ENCODE results near the gene UBASH3A. TPM values are rescaled to one million over a fixed set of nuclear protein-coding genes. Genes with fewer than 3 reads are reported as not detected.
A peak's percentile ranks its signal among the peaks of the same experiment; 100 is the strongest.

UBASH3A gene
- total RNA-seq, 4 donors from 2014 or later: 3.9 to 14.0 (median 5.3) TPM

DNA sequence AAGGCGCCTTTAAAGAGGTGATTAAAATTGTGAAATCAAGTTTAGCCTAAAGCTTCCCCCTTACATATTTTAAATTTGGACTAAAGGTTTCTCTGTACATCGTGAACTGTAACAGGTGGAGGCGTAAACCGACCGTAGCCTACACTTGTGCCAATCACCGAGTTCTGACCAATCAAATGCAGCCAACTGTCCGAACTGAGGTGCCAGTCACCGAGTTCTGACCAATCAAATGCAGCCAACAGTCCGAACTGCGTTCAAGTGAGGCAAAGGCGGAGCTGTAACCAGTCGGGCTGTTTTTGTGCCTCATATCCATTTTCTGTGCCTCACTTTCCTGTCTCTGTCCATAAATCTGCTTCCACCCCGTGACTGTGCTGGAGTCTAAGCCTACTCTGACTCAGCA, 44.8 kb upstream of the UBASH3A start:
- peak in 1 of 3 donors; percentile 20 for DNase-seq
- Histone ChIP-seq H3K4me3 (no peak overlapping the region), H3K4me1 (no peaks in the 10 kb centered on the region), H3K27ac (no peak overlapping the region), H3K36me3 (no peaks in the 10 kb centered on the region), H3K9me3 (peaks cover 0 to 5% (median 0%) of the 10 kb centered on the region in 4 donors), H3K27me3 (no peaks in the 10 kb centered on the region)
- no peak for TF ChIP-seq POLR2A (IDR thresholded peaks at IDR 0.05)
- TF ChIP-seq, protein P1, sequence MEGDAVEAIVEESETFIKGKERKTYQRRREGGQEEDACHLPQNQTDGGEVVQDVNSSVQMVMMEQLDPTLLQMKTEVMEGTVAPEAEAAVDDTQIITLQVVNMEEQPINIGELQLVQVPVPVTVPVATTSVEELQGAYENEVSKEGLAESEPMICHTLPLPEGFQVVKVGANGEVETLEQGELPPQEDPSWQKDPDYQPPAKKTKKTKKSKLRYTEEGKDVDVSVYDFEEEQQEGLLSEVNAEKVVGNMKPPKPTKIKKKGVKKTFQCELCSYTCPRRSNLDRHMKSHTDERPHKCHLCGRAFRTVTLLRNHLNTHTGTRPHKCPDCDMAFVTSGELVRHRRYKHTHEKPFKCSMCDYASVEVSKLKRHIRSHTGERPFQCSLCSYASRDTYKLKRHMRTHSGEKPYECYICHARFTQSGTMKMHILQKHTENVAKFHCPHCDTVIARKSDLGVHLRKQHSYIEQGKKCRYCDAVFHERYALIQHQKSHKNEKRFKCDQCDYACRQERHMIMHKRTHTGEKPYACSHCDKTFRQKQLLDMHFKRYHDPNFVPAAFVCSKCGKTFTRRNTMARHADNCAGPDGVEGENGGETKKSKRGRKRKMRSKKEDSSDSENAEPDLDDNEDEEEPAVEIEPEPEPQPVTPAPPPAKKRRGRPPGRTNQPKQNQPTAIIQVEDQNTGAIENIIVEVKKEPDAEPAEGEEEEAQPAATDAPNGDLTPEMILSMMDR (IDR thresholded peaks at IDR 0.05): no peak

DNA sequence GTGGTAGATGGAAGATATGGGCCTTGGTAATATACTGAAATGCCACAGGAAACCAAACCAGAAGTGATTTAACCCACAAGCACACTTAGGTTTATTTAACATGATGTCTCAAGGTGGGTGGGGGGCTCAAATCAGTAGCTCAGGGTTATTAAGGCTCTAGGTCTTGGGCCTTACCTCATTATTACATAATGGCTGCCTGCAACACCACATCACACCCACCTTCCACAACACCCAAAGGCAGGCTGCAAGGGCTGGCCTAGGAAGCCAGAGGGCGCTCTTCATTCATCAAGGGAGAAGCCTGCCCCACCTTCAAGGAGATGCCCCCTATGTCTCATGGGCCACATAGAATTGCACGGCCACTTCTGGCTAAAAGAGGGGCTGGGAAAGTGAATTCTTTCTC, 43.4 kb upstream of the UBASH3A start:
- DNase-seq: peak in 1 of 3 donors; percentile 26
- Histone ChIP-seq H3K36me3 (no peaks in the 10 kb centered on the region), H3K4me1 (no peaks in the 10 kb centered on the region), H3K9me3 (peaks cover 0 to 5% (median 0%) of the 10 kb centered on the region in 4 donors), H3K27me3 (no peaks in the 10 kb centered on the region), H3K4me3 (no peak overlapping the region), H3K27ac (no peak overlapping the region)
- TF ChIP-seq POLR2A (IDR thresholded peaks at IDR 0.05): no peak
- TF ChIP-seq, protein P1 (IDR thresholded peaks at IDR 0.05): peak in 2 of 6 experiments; percentile 9 to 15

DNA sequence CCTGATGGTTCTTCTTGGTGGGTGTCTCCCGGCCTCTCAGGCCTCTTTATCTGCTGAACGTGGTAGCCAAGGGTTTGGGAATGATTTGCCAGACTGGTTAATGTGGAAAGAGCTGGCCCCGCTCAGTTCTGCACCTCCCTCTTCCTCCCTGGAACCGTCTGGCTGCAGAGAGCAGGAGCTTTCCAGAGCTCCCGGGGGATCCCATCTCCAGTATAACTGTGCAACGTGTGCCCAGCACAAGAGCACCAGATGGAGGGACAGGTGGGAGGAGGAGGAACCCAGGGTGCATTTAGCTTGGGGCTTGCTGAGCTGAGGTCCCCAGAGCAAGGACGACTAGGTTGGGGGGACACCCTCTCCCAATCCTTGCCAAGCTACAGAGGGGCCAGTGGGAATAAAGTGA, 42.4 kb upstream of the UBASH3A start:
- Histone ChIP-seq H3K4me1 (no peaks in the 10 kb centered on the region), H3K27me3 (no peaks in the 10 kb centered on the region)
- DNase-seq: peak in 1 of 3 donors; percentile 31

DNA sequence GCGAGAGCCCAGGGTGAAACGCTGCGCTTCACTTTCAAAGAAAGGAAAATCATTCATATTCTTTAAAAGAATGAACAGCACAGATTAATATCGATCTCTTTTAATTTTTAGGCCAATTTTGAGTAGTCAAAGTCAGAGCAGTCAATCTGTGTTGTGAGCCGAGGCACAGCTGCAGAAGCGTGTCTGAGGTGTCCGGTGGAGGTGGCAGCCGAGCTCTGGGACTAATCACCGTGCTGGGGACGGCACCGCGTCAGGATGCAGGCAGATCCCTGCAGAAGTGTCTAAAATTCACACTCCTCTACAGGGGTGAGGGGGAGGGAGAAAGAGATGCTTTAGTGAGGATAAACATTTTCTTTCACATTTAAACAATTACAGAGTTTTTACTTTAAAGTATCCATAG, 41.5 kb upstream of the UBASH3A start:
- no peaks in the 10 kb centered on the region for H3K27me3 ChIP-seq
- peaks cover 0 to 5% (median 0%) of the 10 kb centered on the region in 4 donors for H3K9me3 ChIP-seq
- no peak for DNase-seq

More for the DNA sequence above, 42.4 kb upstream of the UBASH3A start:
- no peak overlapping the region for H3K4me3 ChIP-seq
- H3K27ac ChIP-seq: no peak overlapping the region
- TF ChIP-seq, protein P1 (IDR thresholded peaks at IDR 0.05): no peak
- no peak for TF ChIP-seq POLR2A (IDR thresholded peaks at IDR 0.05)
- no peaks in the 10 kb centered on the region for H3K36me3 ChIP-seq
- H3K9me3 ChIP-seq: peaks cover 0 to 5% (median 0%) of the 10 kb centered on the region in 4 donors

DNA sequence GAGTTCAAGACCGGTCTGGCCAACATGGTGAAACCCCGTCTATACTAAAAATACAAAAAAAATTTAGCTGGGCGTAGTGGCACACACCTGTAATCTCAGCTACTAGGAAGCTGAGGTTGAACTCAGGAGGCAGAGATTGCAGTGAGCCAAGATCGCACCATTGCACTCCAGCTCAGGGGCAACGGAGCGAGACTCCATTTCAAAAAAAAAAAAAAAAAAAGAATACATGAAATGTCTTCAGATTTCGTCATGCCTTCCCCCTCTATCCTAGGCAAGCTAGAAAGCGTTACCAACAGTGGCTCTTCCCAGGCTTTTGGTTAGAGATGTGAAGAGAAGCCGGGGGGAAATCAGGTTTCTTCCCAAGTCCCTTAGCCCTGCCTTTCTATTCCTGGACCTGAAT, 41.0 kb upstream of the UBASH3A start:
- Histone ChIP-seq H3K4me3 (no peak overlapping the region), H3K27ac (no peak overlapping the region), H3K4me1 (no peaks in the 10 kb centered on the region), H3K27me3 (no peaks in the 10 kb centered on the region), H3K9me3 (peaks cover 0 to 5% (median 0%) of the 10 kb centered on the region in 4 donors), H3K36me3 (no peaks in the 10 kb centered on the region)
- no peak for DNase-seq
- TF ChIP-seq, protein P1 (IDR thresholded peaks at IDR 0.05): no peak
- TF ChIP-seq POLR2A (IDR thresholded peaks at IDR 0.05): no peak

More for the DNA sequence above, 41.5 kb upstream of the UBASH3A start:
- H3K27ac ChIP-seq: no peak overlapping the region
- H3K4me1 ChIP-seq: no peaks in the 10 kb centered on the region
- TF ChIP-seq POLR2A (IDR thresholded peaks at IDR 0.05): no peak
- TF ChIP-seq, protein P1 (IDR thresholded peaks at IDR 0.05): no peak
- H3K4me3 ChIP-seq: no peak overlapping the region
- no peaks in the 10 kb centered on the region for H3K36me3 ChIP-seq

DNA sequence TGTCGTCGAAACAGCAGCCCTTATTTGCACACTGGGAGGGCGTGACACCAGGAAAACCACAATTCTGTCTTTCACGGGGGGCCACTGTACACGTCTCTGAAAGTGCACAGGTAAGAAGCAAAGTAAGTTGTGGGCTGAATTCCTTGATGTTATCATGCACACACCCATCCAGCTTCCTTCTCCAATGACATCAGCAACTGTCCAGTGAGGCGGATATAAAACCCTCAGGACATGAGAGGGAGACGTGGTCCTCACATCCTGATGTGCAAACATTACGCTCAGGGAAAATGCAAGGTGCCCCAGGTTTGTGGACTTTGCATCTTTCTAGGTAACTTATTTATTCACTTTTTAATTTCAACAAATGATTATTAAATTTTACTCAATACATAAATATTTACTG, 40.4 kb upstream of the UBASH3A start:
- Histone ChIP-seq H3K9me3 (peaks cover 0 to 5% (median 0%) of the 10 kb centered on the region in 4 donors), H3K4me1 (no peaks in the 10 kb centered on the region), H3K27ac (no peak overlapping the region), H3K4me3 (no peak overlapping the region), H3K36me3 (no peaks in the 10 kb centered on the region), H3K27me3 (no peaks in the 10 kb centered on the region)
- TF ChIP-seq, protein P1 (IDR thresholded peaks at IDR 0.05): no peak
- no peak for TF ChIP-seq POLR2A (IDR thresholded peaks at IDR 0.05)
- DNase-seq: no peak

All from Peyer's patch (tissue), 4 donors.